GM06990 (cell line): ENCODE results near the gene DOK4.

Source experiments
- DNase-seq: peaks from one replicate; pipeline ENCODE4 v3.0.0-alpha.2; 2011; ENCODE audit not compliant: insufficient read length; ENCODE audit errors: extremely low read depth
- H3K27me3 ChIP-seq: replicated peaks from 2 replicates; pipeline ENCODE4 v1.6.0; 2011; ENCODE audit warnings: low read length; ENCODE audit not compliant: control insufficient read depth, insufficient read depth
- H3K36me3 ChIP-seq: 2 replicates; pipeline ENCODE4 v1.5.1; 2011; ENCODE audit warnings: low read length; ENCODE audit not compliant: control insufficient read depth, insufficient read depth
- H3K4me3 ChIP-seq: replicated peaks from 2 replicates; pipeline ENCODE4 v1.5.1; 2011; ENCODE audit warnings: low read depth, mild to moderate bottlenecking, control low read depth, low read length
- TF ChIP-seq, protein P1 (sequence below): IDR thresholded peaks from 2 replicates; pipeline ENCODE4 v1.5.1; 2011; ENCODE audit warnings: low read length, control low read depth, mild to moderate bottlenecking, inconsistent platforms; ENCODE audit not compliant: insufficient read depth, poor library complexity, severe bottlenecking

DOK4 gene

DNA sequence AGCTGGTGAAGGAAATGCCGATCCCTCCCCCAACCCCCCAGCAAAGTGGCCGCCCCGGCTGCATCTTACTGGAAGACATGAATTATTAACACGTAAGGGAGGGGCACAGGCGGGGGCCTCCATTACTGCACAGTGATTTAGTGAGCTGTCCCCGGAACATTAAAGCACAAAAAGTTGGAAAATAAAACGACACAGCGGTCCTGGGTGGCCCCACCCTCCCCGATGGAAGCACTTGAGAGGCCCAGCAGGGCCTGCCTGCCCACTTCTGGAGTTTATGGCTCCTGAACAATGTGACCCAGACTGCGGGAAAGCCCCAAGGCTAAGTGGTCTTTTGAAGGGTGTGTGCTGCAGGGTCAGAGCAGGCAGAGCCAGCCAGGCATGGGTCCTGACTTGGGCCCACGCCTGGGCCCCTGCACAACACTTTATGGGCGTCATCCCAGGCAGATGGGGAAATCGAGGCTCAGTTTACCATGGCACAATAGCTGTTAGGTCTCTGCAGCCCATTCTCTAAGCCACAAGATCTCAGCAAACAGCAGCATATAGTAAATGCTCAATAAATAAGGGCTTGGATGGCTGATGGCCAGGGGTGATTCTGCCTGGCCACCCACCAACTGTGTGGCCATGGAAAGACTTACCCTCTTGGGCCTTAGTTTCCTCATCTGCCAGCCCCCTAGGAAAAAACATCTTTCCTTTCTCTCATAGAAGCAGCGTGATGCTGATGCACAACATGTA, 27.2 kb upstream of the DOK4 start:
- TF ChIP-seq, protein P1, sequence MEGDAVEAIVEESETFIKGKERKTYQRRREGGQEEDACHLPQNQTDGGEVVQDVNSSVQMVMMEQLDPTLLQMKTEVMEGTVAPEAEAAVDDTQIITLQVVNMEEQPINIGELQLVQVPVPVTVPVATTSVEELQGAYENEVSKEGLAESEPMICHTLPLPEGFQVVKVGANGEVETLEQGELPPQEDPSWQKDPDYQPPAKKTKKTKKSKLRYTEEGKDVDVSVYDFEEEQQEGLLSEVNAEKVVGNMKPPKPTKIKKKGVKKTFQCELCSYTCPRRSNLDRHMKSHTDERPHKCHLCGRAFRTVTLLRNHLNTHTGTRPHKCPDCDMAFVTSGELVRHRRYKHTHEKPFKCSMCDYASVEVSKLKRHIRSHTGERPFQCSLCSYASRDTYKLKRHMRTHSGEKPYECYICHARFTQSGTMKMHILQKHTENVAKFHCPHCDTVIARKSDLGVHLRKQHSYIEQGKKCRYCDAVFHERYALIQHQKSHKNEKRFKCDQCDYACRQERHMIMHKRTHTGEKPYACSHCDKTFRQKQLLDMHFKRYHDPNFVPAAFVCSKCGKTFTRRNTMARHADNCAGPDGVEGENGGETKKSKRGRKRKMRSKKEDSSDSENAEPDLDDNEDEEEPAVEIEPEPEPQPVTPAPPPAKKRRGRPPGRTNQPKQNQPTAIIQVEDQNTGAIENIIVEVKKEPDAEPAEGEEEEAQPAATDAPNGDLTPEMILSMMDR = no peak
- Histone ChIP-seq H3K36me3 (peaks cover 16% of the 10 kb centered on the region), H3K27me3 (no peaks in the 10 kb centered on the region), H3K4me3 (no peak overlapping the region)
- DNase-seq = no peak

DNA sequence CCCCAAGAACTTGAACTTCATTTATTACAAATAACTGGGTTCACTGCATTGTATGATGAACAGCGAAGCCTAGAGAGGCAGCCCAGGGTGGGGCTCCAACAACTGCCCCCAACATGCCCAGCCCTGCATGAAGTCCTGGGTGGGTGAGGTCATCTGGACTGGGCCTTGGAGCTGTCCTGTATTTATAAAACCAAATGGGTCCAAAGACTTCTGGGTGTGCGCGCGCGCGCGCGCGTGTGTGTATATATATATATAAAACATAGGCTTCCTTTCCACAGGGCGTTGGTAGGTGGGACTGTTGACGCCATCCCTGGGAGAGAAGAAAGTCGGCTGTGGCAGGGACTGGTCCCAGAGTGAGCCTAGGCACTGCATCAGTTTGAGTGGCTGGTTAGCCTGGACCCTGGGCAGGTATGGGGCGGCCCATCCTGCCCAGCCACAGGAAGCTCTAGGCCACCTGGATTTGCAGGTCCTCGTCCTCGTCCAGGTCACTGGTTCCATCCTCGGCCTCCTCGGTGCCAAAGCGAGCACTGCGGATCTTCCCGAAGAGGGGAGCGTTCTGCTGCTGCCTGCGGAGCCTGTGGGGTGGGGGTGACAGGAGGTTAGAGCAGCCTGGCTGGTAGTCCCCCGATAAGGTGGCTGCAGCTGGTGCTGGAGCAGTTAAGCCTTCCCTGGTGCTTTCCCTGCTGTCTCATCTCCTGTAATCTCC, 26.2 kb upstream of the DOK4 start:
- Histone ChIP-seq H3K27me3 (no peaks in the 10 kb centered on the region), H3K4me3 (no peak overlapping the region), H3K36me3 (peaks cover 10% of the 10 kb centered on the region)
- no peak for DNase-seq
- TF ChIP-seq, protein P1 = no peak

DNA sequence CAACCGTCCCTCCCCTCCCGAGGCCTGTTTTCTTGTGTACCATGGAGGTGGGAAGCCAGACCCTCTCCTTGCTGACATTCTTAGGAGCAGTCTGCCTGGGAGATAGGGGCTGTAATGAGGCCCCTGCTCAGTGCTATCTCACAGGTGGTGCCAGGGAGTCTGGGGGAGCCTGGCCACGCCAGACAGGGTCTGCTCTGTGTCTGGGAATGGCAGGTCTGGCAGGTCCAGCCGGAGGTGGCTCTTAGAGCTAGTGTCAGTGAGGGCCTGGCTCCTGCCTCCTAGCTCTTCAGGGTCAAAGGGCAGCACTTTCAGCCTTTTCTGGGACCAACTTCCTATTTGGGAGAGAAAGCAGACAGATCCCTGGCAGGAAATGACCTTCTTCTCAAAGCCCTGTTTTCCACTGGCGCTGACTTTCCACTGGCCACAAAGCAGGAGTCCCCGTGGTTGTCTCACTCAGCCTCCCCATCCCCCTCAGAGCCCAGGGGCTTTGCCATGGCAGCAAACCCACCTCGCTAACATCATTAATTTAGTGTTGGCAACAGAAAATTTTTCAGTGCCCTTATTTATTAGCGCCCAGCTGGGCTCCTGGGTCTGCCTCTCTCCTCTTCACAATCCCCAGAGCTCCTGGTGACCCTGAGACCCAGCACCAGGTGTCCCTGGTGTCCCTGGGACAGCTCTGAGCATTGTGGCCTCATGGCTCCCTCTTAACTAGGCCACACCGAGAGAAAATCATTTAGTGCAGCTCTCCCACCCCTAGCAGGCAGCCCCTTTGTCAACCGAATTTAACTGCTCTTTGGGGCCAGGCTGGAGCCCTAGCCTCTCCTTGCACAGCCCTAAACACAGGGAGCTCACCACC, 24.0 kb upstream of the DOK4 start:
- H3K36me3 ChIP-seq = peaks cover 5% of the 10 kb centered on the region
- TF ChIP-seq, protein P1 = no peak
- H3K27me3 ChIP-seq = no peaks in the 10 kb centered on the region; the same call in 1 of the 2 replicates
- no peak for DNase-seq
- no peak overlapping the region for H3K4me3 ChIP-seq

DNA sequence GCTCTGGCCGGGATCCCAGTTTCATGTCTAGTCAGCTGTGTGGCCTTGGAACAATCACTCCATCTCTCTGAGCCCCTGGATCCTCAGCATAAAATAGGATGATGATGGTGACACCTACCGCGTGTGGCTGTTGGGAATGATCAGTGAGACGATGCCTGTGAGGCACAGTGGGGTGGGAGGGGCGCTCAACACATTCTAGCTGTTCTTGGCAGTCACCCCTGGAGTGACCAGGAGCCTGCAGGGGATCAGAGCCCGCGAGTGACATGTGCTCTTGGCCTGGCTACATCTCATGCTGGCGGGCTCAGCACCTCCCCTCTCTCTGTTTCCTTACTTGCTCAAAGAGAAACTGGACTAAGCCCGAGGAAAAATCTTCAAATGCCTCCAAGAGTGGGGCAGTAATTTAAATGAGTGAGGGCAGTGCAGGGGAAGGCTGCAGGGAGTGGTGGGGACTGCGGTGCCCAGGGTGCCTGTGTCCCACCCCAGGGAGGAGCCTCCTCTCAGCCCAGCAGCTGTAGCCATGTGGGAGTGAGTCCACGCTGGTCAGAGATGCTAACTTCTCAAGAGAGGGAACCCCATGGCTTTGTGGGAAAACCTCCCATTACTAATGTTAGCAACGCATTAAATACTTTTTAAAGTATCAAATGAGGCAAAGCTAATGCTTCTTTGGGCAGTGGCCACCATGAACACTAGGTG, 23.1 kb upstream of the DOK4 start:
- no peak for DNase-seq
- H3K4me3 ChIP-seq = no peak overlapping the region
- TF ChIP-seq, protein P1 = no peak
- H3K27me3 ChIP-seq = no peaks in the 10 kb centered on the region; the same call in 1 of the 2 replicates
- H3K36me3 ChIP-seq = no peaks in the 10 kb centered on the region; the same call in none of the 2 replicates

DNA sequence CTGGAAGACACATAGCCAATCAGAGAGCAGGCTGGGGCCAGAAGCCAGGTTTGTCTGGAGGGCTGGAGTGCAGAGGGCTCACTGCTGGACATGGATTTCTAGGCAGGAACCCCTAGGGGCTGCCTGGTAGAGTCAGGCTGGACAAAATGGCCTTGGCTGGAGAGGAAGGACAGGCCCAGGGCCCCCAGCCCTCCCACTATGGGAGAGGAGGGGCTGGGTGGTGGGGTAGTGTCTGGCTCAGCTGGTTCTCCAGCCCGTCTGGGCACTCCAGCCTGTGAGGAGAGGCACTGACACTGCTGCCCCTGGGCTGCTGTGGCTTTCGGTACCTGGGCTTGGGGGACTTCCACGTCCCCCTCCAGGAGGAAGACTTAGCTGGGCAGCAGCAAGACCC, 21.7 kb upstream of the DOK4 start:
- TF ChIP-seq, protein P1 = no peak
- no peak for DNase-seq
- Histone ChIP-seq H3K4me3 (no peak overlapping the region), H3K27me3 (peaks cover 1% of the 10 kb centered on the region), H3K36me3 (no peaks in the 10 kb centered on the region; the same call in none of the 2 replicates)
